Right ventricle myocardium inferior (tissue), 1 donor: ENCODE results near the gene RPS6KL1. TPM values are rescaled to one million over a fixed set of nuclear protein-coding genes. Genes with fewer than 3 reads are reported as not detected.

Experiments used
- ATAC-seq: fragments of 200-7000 bp; cut with Tn5 transposase; one replicate; pipeline ENCODE4 v1.9.1; 2020; ENCODE audit warnings: mild to moderate bottlenecking, moderate library complexity
- DNase-seq: peaks from one replicate; pipeline ENCODE4 v3.0.0; 2021; ENCODE audit errors: missing footprints
- intact Hi-C: fragments of 100-400 bp; cut with DNase I; formaldehyde crosslinking; loops from one replicate; pipeline ENCODE4 v1.11.0; 2022
- total RNA-seq: library from RNA; stranded (reverse); fragmentation: NEBNext Ultra II Directional; extraction: Animal tissue kit (Norgen Biotek cat#: 25700); gene quantifications from one replicate; pipeline ENCODE4 v1.2.1, GENCODE V29; 2021
- donor health status: DM: no; HTN: yes; CAD: no; lungs with severe emphysema.

Gene RPS6KL1
- total RNA-seq, 1 donor from 2014 or later, result 19.1 TPM

GRCh38 chr14:74904635-74905503, 18.2 kb downstream of the RPS6KL1 start:
- ATAC-seq (no peak), DNase-seq (no peak)
- intact Hi-C loops, result loop anchor here (1.0 kb wide), 1 partner anchor 44 kb away; no protein-coding TSS in a partner anchor

- intact Hi-C loops, result no loop called here
- ATAC-seq (no peak), DNase-seq (no peak)
These were observed 19.9 kb downstream of the RPS6KL1 start for GRCh38 chr14:74902941-74903705.

GRCh38 chr14:74898694-74899093, 24.4 kb downstream of the RPS6KL1 start:
- intact Hi-C loops, result no loop called here
- ATAC-seq, result no peak
- DNase-seq, result no peak

GRCh38 chr14:74898083-74898482, 25.0 kb downstream of the RPS6KL1 start:
- intact Hi-C loops, result no loop called here
- ATAC-seq, result no peak
- DNase-seq, result no peak

GRCh38 chr14:74897642-74898041, 25.4 kb downstream of the RPS6KL1 start:
- no peak for DNase-seq
- intact Hi-C loops, result no loop called here
- no peak for ATAC-seq

GRCh38 chr14:74896400-74896799, 26.7 kb downstream of the RPS6KL1 start:
- DNase-seq, result no peak
- intact Hi-C loops, result no loop called here
- no peak for ATAC-seq

- intact Hi-C loops, result no loop called here
- ATAC-seq, result no peak
- no peak for DNase-seq
These were observed 29.4 kb downstream of the RPS6KL1 start for GRCh38 chr14:74893614-74894091.

- ATAC-seq, result no peak
- intact Hi-C loops, result no loop called here
- DNase-seq, result no peak
These were observed 30.3 kb downstream of the RPS6KL1 start for GRCh38 chr14:74892745-74893144.

GRCh38 chr14:74891870-74892269, 31.2 kb downstream of the RPS6KL1 start:
- ATAC-seq (no peak), DNase-seq (no peak)
- intact Hi-C loops, result no loop called here

GRCh38 chr14:74890262-74890661, 32.8 kb downstream of the RPS6KL1 start:
- intact Hi-C loops, result no loop called here
- no peak for DNase-seq
- no peak for ATAC-seq

- no peak for DNase-seq
- ATAC-seq, result no peak
These were observed 34.6 kb downstream of the RPS6KL1 start for GRCh38 chr14:74888164-74889158.

GRCh38 chr14:74886001-74886400, 37.1 kb downstream of the RPS6KL1 start:
- intact Hi-C loops, result no loop called here
- peak; percentile 19 for ATAC-seq
- no peak for DNase-seq

More at GRCh38 chr14:74888164-74889158, 34.6 kb downstream of the RPS6KL1 start:
- intact Hi-C loops, result no loop called here

- intact Hi-C loops, result loop anchor here (2.0 kb wide), 1 partner anchor 22 kb away; no protein-coding TSS in a partner anchor
These were observed 40.7 kb downstream of the RPS6KL1 start for GRCh38 chr14:74882103-74882920.

GRCh38 chr14:74881431-74882102, 41.5 kb downstream of the RPS6KL1 start, which contains the start of gene DLST:
Gene DLST (plus strand): TSS chr14:74881916. CDS start chr14:74881954, 38 bp downstream.
- peak; percentile 99 for ATAC-seq
- intact Hi-C loops, result loop anchor here (2.0 kb wide), 1 partner anchor 21 kb away; no protein-coding TSS in a partner anchor

More at GRCh38 chr14:74882103-74882920, 40.7 kb downstream of the RPS6KL1 start:
- ATAC-seq, result peak; percentile 42
- peak; percentile 71 for DNase-seq

GRCh38 chr14:74879427-74880182, 43.5 kb downstream of the RPS6KL1 start:
- ATAC-seq, result no peak
- DNase-seq, result no peak
- intact Hi-C loops, result no loop called here

More at GRCh38 chr14:74881431-74882102, 41.5 kb downstream of the RPS6KL1 start, which contains the start of gene DLST:
- DNase-seq, result peak; percentile 95
